WERI-Rb-1 (cell line): Measurements from ENCODE around the gene NRXN2.

Experiments
- DNase-seq: peaks from one replicate; pipeline ENCODE4 v3.0.0-alpha.2; 2020
- H3K27ac ChIP-seq: fragments of 250-450 bp; sonication (Bioruptor Pico); 2 replicates; pipeline ENCODE4 v1.5.1; 2020; ENCODE audit warnings: mild to moderate bottlenecking, moderate library complexity
- H3K27me3 ChIP-seq: fragments of 250-450 bp; sonication (Bioruptor Pico); 2 replicates; pipeline ENCODE4 v1.5.1; 2021; ENCODE audit warnings: mild to moderate bottlenecking, low read depth, moderate library complexity; ENCODE audit not compliant: insufficient read depth, severe bottlenecking
- H3K36me3 ChIP-seq: fragments of 250-450 bp; sonication (Bioruptor Pico); 2 replicates; pipeline ENCODE4 v1.5.1; 2020; ENCODE audit warnings: mild to moderate bottlenecking, moderate library complexity
- H3K4me3 ChIP-seq: 2 replicates; pipeline ENCODE4 v1.5.1; 2011; ENCODE audit warnings: low read depth, mild to moderate bottlenecking, control low read depth, low read length
- H3K9me3 ChIP-seq: fragments of 250-450 bp; sonication (Bioruptor Pico); 2 replicates; pipeline ENCODE4 v1.5.1; 2021; ENCODE audit warnings: mild to moderate bottlenecking, moderate library complexity; ENCODE audit not compliant: severe bottlenecking
- TF ChIP-seq, protein P1 (sequence below): IDR thresholded peaks from 2 replicates; pipeline ENCODE4 v1.5.1; 2011; ENCODE audit warnings: low read depth, mild to moderate bottlenecking, control low read depth, inconsistent platforms, low read length

The NRXN2 gene

DNA sequence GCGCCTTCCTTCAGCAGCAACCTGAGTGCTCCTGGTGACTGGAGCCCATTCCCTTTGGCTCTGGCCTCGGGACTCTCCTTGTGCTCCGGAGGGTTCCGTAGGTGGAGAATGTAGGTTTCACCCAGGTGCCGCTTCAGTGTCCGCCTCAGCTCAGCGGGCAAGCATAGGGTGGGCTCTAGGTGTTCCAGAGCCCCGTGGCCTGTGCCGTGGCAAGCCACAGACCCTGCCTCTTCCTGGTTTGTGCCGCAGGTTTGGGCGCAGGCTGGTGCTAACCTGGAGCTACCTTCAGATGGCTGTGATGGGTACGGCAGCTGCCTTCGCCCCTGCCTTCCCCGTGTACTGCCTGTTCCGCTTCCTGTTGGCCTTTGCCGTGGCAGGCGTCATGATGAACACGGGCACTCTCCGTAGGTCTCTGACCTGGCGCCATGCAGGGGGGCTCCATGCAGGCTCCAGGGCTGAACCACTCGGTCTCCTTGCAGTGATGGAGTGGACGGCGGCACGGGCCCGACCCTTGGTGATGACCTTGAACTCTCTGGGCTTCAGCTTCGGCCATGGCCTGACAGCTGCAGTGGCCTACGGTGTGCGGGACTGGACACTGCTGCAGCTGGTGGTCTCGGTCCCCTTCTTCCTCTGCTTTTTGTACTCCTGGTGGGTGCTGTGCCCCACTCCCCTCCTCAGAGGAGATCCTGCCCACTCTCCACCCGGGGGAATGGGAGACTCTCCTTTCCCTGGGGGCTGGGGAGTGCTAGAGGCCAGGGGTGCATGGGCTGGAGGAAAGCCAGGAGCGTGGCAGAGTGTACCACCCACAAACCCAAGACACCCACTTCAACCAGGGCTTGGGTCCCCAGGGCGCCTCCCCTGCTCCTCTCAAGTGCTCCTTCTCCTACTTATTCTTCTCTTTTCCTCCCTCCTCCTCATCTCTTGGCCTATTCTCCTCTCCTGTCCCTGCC is 129.6 kb downstream of the NRXN2 start:
- no peaks in the 10 kb centered on the region for H3K27me3 ChIP-seq

DNA sequence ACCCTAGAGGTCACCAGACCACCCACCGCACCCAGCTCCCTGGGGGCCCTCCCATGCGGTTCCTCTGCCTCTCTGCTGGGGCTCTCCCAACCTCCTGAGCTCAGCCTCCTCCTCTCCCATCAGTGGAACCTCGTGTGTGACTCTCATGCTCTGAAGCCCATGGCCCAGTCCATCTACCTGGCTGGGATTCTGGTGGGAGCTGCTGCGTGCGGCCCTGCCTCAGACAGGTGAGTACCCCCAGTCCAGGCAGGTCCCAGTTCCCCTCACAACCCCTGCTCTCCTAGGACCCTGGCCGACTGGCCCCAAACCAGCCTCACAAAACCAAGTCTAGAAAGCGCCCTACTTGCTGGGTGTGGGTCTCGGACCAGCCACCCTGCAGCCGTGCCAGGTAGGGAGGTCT is 130.3 kb downstream of the NRXN2 start:
- TF ChIP-seq, protein P1, sequence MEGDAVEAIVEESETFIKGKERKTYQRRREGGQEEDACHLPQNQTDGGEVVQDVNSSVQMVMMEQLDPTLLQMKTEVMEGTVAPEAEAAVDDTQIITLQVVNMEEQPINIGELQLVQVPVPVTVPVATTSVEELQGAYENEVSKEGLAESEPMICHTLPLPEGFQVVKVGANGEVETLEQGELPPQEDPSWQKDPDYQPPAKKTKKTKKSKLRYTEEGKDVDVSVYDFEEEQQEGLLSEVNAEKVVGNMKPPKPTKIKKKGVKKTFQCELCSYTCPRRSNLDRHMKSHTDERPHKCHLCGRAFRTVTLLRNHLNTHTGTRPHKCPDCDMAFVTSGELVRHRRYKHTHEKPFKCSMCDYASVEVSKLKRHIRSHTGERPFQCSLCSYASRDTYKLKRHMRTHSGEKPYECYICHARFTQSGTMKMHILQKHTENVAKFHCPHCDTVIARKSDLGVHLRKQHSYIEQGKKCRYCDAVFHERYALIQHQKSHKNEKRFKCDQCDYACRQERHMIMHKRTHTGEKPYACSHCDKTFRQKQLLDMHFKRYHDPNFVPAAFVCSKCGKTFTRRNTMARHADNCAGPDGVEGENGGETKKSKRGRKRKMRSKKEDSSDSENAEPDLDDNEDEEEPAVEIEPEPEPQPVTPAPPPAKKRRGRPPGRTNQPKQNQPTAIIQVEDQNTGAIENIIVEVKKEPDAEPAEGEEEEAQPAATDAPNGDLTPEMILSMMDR = no peak
- H3K9me3 ChIP-seq = no peaks in the 10 kb centered on the region
- H3K4me3 ChIP-seq = no peak overlapping the region
- no peak overlapping the region for H3K27ac ChIP-seq
- H3K36me3 ChIP-seq = no peaks in the 10 kb centered on the region
- no peaks in the 10 kb centered on the region for H3K27me3 ChIP-seq
- DNase-seq = no peak

More for the DNA sequence above, 129.6 kb downstream of the NRXN2 start:
- TF ChIP-seq, protein P1 = no peak
- Histone ChIP-seq H3K9me3 (no peaks in the 10 kb centered on the region), H3K27ac (no peak overlapping the region), H3K4me3 (no peak overlapping the region), H3K36me3 (no peaks in the 10 kb centered on the region)
- DNase-seq = no peak

DNA sequence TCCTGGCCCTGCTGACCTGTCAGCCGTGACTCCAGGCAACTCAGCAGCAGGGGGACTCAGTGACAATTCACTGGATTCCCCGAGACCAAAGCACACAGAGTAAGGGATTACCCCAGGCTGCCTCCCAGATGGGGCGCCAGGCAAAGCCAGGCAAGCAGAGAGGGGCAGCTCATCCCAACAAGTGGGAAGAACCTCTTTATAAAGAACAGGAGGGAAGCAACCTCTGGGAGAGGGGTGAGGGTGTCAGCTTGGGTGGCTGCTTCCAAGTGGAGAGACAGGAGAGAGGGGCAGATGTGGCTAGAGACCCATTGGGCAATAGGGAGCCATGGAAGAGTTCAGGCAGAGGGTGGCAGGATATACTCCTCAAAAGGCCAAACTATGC is 130.8 kb downstream of the NRXN2 start:
- Histone ChIP-seq H3K4me3 (no peak overlapping the region), H3K36me3 (no peaks in the 10 kb centered on the region), H3K9me3 (no peaks in the 10 kb centered on the region), H3K27ac (no peak overlapping the region), H3K27me3 (no peaks in the 10 kb centered on the region)
- TF ChIP-seq, protein P1 = no peak
- DNase-seq = no peak

GRCh38 chr11:64591257-64592233 is 131.5 kb downstream of the NRXN2 start:
- TF ChIP-seq, protein P1 = no peak
- Histone ChIP-seq H3K27me3 (no peaks in the 10 kb centered on the region), H3K36me3 (no peaks in the 10 kb centered on the region), H3K9me3 (no peaks in the 10 kb centered on the region), H3K27ac (no peak overlapping the region), H3K4me3 (no peak overlapping the region)
- no peak for DNase-seq

GRCh38 chr11:64590763-64591221 is 132.2 kb downstream of the NRXN2 start, which contains the start of gene SLC22A12:
Gene SLC22A12, plus strand, starts transcription at chr11:64591220. Its CDS starts 337 bp downstream, at chr11:64591557.
- H3K27ac ChIP-seq = no peak within 1 kb of the TSS
- H3K9me3 ChIP-seq = no peaks in the 10 kb centered on the region
- no peaks in the 10 kb centered on the region for H3K27me3 ChIP-seq
- H3K36me3 ChIP-seq = no peaks in the 10 kb centered on the region
- TF ChIP-seq, protein P1 = no peak
- no peak for DNase-seq
- no peak within 1 kb of the TSS for H3K4me3 ChIP-seq
